GM19395 (cell line): ENCODE results near the gene NAPB.

Experiments
- ATAC-seq: cut with Tn5 transposase; IDR thresholded peaks from one replicate; pipeline ENCODE4 v1.9.1; 2021; ENCODE audit warnings: mild to moderate bottlenecking, moderate library complexity; ENCODE audit not compliant: unreplicated experiment

The NAPB gene

GRCh38 chr20:23369072-23369823 lies 52.0 kb downstream of the NAPB start:
- no peak for ATAC-seq

- no peak for ATAC-seq
Observed at GRCh38 chr20:23368316-23369071, 52.8 kb downstream of the NAPB start.

- ATAC-seq: no peak
Observed at GRCh38 chr20:23367770-23368169, 53.5 kb downstream of the NAPB start.

GRCh38 chr20:23366384-23366783 lies 54.9 kb downstream of the NAPB start:
- ATAC-seq: no peak

- ATAC-seq: no peak
Observed at GRCh38 chr20:23365390-23366165, 55.7 kb downstream of the NAPB start.

- ATAC-seq: no peak
Observed at GRCh38 chr20:23363257-23363649, 58.0 kb downstream of the NAPB start.

GRCh38 chr20:23362392-23363256 lies 58.7 kb downstream of the NAPB start:
- ATAC-seq: peak; percentile 13

- ATAC-seq: peak; percentile 57
Observed at GRCh38 chr20:23361476-23362391, 59.6 kb downstream of the NAPB start, which contains the start of gene GZF1. Gene GZF1, plus strand, starts transcription at chr20:23362182. Its CDS starts 2,202 bp downstream, at chr20:23364384.

- no peak for ATAC-seq
Observed at GRCh38 chr20:23361119-23361475, 60.2 kb downstream of the NAPB start.

- no peak for ATAC-seq
Observed at GRCh38 chr20:23360531-23360930, 60.8 kb downstream of the NAPB start.

GRCh38 chr20:23358923-23359593 lies 62.2 kb downstream of the NAPB start:
- ATAC-seq: no peak

GRCh38 chr20:23358563-23358906 lies 62.8 kb downstream of the NAPB start:
- no peak for ATAC-seq

- ATAC-seq: peak; percentile 72
Observed at GRCh38 chr20:23357767-23358562, 63.3 kb downstream of the NAPB start.

- no peak for ATAC-seq
Observed at GRCh38 chr20:23356203-23356602, 65.1 kb downstream of the NAPB start.

GRCh38 chr20:23350904-23351838 lies 70.1 kb downstream of the NAPB start:
- ATAC-seq: peak; percentile 40

GRCh38 chr20:23350196-23350903 lies 70.9 kb downstream of the NAPB start, which contains the start of gene NXT1:
Gene NXT1, plus strand, starts transcription at chr20:23350791. Its CDS starts 3,251 bp downstream, at chr20:23354042.
- ATAC-seq: peak; percentile 81
